ENCODE results near the gene TMEM52. TPM values are rescaled to one million over a fixed set of nuclear protein-coding genes. Genes with fewer than 3 reads are reported as not detected.

Gene TMEM52
- total and polyA plus RNA-seq, 2 of the 13 experiments (the other 11 are each of a cell fraction or from before 2014, with no cell fraction given), result 13.2 to 18.7 TPM

GRCh38 chr1:1941211-1941841 is 22.2 kb upstream of the TMEM52 start (continued):
- TF ChIP-seq ZNF768 (CRISPR knock-in tag; IDR thresholded peaks at IDR 0.05) (peak; percentile 30), TAF1 (CRISPR knock-in tag; IDR thresholded peaks at IDR 0.05) (0 out of 2 replicates have a peak, but pooled peaks have one; percentile 39), FOXK1 (CRISPR knock-in tag; IDR thresholded peaks at IDR 0.05; ENCODE audit: borderline replicate concordance, low read depth) (no peak), MTF2 (CRISPR knock-in tag; IDR thresholded peaks at IDR 0.05; ENCODE audit: borderline replicate concordance) (no peak), SALL2 (CRISPR knock-in tag; IDR thresholded peaks at IDR 0.05) (0 out of 2 replicates have a peak, but pooled peaks have one; percentile 44), DZIP1 (CRISPR knock-in tag; IDR thresholded peaks at IDR 0.05) (no peak), ZNF124 (CRISPR knock-in tag; IDR thresholded peaks at IDR 0.05) (peak; percentile 78; the same call in 1 of the 2 replicates), ZNF333 (CRISPR knock-in tag; IDR thresholded peaks at IDR 0.05; ENCODE audit: borderline replicate concordance) (no peak), FOXM1 (CRISPR knock-in tag; IDR thresholded peaks at IDR 0.05) (no peak), ZNF724P (CRISPR knock-in tag; IDR thresholded peaks at IDR 0.05; ENCODE audit: borderline replicate concordance) (no peak), ZNF331 (CRISPR knock-in tag; IDR thresholded peaks at IDR 0.05) (peak; percentile 84), MXI1 (IDR thresholded peaks at IDR 0.05; ENCODE audit: borderline replicate concordance, low read depth, low read length) (no peak), ZNF550 (CRISPR knock-in tag; IDR thresholded peaks at IDR 0.05; ENCODE audit: borderline replicate concordance) (no peak), GABPB1 (CRISPR knock-in tag; IDR thresholded peaks at IDR 0.05) (peak; percentile 61), GTF3A (CRISPR knock-in tag; conservative IDR thresholded peaks at IDR 0.05) (0 out of 2 replicates have a peak, but pooled peaks have one; percentile 52), ISL2 (CRISPR knock-in tag; IDR thresholded peaks at IDR 0.05) (peak; percentile 39; the same call in 1 of the 2 replicates), ZNF224 (CRISPR knock-in tag; IDR thresholded peaks at IDR 0.05) (no peak), ZFYVE20 (CRISPR knock-in tag; IDR thresholded peaks at IDR 0.05; ENCODE audit: borderline replicate concordance, low read depth) (no peak), ZNF883 (CRISPR knock-in tag; IDR thresholded peaks at IDR 0.05; ENCODE audit: not compliant biosample characterization) (peak; percentile 62)
- TF ChIP-seq, protein P1, sequence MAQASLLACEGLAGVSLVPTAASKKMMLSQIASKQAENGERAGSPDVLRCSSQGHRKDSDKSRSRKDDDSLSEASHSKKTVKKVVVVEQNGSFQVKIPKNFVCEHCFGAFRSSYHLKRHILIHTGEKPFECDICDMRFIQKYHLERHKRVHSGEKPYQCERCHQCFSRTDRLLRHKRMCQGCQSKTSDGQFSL (CRISPR knock-in tag; IDR thresholded peaks at IDR 0.05), result 0 out of 2 replicates have a peak, but pooled peaks have one; percentile 20
- TF ChIP-seq, protein P2, sequence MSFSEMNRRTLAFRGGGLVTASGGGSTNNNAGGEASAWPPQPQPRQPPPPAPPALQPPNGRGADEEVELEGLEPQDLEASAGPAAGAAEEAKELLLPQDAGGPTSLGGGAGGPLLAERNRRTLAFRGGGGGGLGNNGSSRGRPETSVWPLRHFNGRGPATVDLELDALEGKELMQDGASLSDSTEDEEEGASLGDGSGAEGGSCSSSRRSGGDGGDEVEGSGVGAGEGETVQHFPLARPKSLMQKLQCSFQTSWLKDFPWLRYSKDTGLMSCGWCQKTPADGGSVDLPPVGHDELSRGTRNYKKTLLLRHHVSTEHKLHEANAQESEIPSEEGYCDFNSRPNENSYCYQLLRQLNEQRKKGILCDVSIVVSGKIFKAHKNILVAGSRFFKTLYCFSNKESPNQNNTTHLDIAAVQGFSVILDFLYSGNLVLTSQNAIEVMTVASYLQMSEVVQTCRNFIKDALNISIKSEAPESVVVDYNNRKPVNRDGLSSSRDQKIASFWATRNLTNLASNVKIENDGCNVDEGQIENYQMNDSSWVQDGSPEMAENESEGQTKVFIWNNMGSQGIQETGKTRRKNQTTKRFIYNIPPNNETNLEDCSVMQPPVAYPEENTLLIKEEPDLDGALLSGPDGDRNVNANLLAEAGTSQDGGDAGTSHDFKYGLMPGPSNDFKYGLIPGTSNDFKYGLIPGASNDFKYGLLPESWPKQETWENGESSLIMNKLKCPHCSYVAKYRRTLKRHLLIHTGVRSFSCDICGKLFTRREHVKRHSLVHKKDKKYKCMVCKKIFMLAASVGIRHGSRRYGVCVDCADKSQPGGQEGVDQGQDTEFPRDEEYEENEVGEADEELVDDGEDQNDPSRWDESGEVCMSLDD (CRISPR knock-in tag; IDR thresholded peaks at IDR 0.05; ENCODE audit: borderline replicate concordance), result no peak
- TF ChIP-seq, protein P3, sequence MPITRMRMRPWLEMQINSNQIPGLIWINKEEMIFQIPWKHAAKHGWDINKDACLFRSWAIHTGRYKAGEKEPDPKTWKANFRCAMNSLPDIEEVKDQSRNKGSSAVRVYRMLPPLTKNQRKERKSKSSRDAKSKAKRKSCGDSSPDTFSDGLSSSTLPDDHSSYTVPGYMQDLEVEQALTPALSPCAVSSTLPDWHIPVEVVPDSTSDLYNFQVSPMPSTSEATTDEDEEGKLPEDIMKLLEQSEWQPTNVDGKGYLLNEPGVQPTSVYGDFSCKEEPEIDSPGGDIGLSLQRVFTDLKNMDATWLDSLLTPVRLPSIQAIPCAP (CRISPR knock-in tag; IDR thresholded peaks at IDR 0.05; ENCODE audit: low read depth), result no peak
